Type B pancreatic cell (in vitro differentiated cells): Measurements from ENCODE around the gene ROPN1. TPM values are rescaled to one million over a fixed set of nuclear protein-coding genes. Genes with fewer than 3 reads are reported as not detected.
A peak's percentile ranks its signal among the peaks of the same experiment; 100 is the strongest.
"Not testable (repeated sequence)": the region's sequence is repeated elsewhere in the genome, so short reads cannot be mapped to it uniquely, and the experiment has no call there.

Source experiments
- DNase-seq: peaks from one replicate; pipeline ENCODE4 v3.0.0; 2021; ENCODE audit warnings: mixed read lengths; ENCODE audit not compliant: unreplicated experiment; ENCODE audit errors: extremely low spot score
- H3K27ac Mint-ChIP-seq: 2 replicates; pipeline ENCODE4 v1.8.0; 2021; ENCODE audit warnings: mild to moderate bottlenecking, mixed read lengths
- H3K27me3 Mint-ChIP-seq: 2 replicates; pipeline ENCODE4 v1.8.0; 2021; ENCODE audit warnings: mixed read lengths
- H3K36me3 Mint-ChIP-seq: 2 replicates; pipeline ENCODE4 v1.8.0; 2021; ENCODE audit warnings: mixed read lengths
- H3K4me1 Mint-ChIP-seq: one replicate; pipeline ENCODE4 v1.8.0; 2021; ENCODE audit warnings: mixed read lengths; ENCODE audit not compliant: unreplicated experiment
- H3K4me3 Mint-ChIP-seq: 2 replicates; pipeline ENCODE4 v1.8.0; 2021; ENCODE audit warnings: mild to moderate bottlenecking, mixed read lengths
- H3K9me3 Mint-ChIP-seq: 2 replicates; pipeline ENCODE4 v1.8.0; 2021; ENCODE audit warnings: mixed read lengths
- total RNA-seq: library from RNA; stranded (reverse); gene quantifications from 2 replicates; pipeline ENCODE4 v1.2.1, GENCODE V29; 2021; ENCODE audit warnings: low replicate concordance
- TF ChIP-seq, protein P1 (sequence below): fragments of 200-600 bp; sonication (generic); conservative IDR thresholded peaks from 2 replicates; pipeline ENCODE4 v1.5.0; 2021; ENCODE audit warnings: antibody characterized with exemption, mild to moderate bottlenecking

The ROPN1 gene
- total RNA-seq, 1 donor from 2014 or later: not detected

DNA sequence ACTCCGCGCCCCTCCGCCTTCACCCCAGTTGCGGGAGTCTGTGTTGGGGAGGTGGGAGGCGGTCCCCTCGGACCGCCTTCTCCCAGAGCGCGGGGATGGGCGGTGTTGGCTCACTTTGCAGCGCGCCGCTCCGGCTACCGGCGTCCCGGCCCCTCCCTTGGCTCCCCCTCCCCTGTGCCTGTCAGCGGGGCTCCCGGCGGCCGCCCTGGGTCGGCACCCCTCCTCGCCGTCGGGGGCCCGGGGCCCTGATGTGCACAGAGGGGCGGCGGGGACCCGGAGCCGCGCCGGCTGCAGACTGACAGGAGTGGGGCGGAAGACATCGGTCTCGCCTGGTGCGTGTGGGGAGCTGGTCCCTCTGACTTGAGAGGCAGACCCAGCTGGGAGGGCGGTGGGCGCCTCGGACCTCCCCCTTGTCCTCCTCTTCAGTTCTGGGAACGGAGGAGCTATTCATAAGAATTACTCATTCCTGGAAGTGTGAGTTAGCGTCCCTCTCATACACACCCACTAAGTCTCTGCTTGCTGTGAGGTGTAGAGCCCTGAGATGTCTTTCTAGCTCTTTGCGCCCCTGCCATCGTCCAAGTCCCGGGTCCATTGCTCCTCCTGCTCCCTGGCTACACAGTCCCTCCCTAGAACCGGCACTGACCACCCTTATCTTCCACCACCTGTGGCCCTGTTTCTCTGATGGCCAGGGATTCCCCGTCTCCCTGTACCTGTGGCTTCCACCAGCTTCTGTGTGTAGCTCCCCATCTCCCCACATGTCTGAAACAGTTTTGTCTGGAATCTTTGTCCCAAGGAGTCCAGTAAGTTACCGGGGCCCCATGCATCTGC lies 42.3 kb upstream of the ROPN1 start:
- H3K36me3 Mint-ChIP-seq: peaks cover 4% of the 10 kb centered on the region
- H3K27ac Mint-ChIP-seq: peak overlapping the region; percentile 4
- DNase-seq: peak; percentile 73
- no peaks in the 10 kb centered on the region for H3K9me3 Mint-ChIP-seq
- H3K27me3 Mint-ChIP-seq: peaks cover 30% of the 10 kb centered on the region
- H3K4me1 Mint-ChIP-seq: peaks cover 23% of the 10 kb centered on the region
- H3K4me3 Mint-ChIP-seq: peak overlapping the region; percentile 92
- TF ChIP-seq, protein P1, sequence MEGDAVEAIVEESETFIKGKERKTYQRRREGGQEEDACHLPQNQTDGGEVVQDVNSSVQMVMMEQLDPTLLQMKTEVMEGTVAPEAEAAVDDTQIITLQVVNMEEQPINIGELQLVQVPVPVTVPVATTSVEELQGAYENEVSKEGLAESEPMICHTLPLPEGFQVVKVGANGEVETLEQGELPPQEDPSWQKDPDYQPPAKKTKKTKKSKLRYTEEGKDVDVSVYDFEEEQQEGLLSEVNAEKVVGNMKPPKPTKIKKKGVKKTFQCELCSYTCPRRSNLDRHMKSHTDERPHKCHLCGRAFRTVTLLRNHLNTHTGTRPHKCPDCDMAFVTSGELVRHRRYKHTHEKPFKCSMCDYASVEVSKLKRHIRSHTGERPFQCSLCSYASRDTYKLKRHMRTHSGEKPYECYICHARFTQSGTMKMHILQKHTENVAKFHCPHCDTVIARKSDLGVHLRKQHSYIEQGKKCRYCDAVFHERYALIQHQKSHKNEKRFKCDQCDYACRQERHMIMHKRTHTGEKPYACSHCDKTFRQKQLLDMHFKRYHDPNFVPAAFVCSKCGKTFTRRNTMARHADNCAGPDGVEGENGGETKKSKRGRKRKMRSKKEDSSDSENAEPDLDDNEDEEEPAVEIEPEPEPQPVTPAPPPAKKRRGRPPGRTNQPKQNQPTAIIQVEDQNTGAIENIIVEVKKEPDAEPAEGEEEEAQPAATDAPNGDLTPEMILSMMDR: no peak

DNA sequence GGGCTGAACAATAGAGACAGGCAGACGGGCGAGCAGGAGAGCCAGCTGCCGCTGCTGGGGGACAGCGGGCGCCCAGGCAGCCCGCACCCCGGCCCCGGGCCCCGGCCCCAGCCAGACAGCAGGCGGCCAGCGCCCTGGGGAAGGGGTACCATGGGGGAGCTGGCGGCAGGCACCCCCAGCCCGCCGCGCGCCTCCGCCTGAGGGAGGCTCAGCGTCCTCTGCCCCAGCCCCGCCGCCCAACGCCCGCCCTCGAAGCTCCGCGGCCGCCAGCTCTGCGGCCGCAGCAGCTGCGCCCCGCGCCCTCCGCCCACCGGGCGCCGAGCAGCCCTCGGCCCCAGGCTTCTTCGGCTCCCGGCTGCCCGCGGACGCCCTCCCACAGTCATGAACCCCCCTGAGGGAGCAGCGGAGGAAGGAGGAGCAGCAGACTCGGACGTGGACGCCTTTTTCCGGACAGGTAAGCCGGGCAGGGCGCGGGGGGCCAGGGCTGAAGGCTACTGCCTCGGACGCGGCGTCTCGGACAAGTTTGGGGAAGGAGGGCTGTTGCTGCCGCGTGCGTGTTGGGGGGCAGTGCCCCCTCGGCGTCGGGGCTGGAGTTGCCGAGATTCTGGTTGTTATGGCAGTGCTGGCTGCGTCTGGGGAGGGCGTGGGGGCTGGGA lies 41.6 kb upstream of the ROPN1 start, which contains the start of gene KALRN:
Gene KALRN, plus strand, starts transcription at position 10 of the 656 bp plus-strand sequence.
- peak within 1 kb of the TSS; percentile 87 for H3K27ac Mint-ChIP-seq
- TF ChIP-seq, protein P1: peak; percentile 3
- peaks cover 23% of the 10 kb centered on the region for H3K4me1 Mint-ChIP-seq
- peak within 1 kb of the TSS; percentile 93 for H3K4me3 Mint-ChIP-seq
- H3K9me3 Mint-ChIP-seq: no peaks in the 10 kb centered on the region
- H3K27me3 Mint-ChIP-seq: peaks cover 35% of the 10 kb centered on the region
- peak; percentile 73 for DNase-seq
- peaks cover 4% of the 10 kb centered on the region for H3K36me3 Mint-ChIP-seq

DNA sequence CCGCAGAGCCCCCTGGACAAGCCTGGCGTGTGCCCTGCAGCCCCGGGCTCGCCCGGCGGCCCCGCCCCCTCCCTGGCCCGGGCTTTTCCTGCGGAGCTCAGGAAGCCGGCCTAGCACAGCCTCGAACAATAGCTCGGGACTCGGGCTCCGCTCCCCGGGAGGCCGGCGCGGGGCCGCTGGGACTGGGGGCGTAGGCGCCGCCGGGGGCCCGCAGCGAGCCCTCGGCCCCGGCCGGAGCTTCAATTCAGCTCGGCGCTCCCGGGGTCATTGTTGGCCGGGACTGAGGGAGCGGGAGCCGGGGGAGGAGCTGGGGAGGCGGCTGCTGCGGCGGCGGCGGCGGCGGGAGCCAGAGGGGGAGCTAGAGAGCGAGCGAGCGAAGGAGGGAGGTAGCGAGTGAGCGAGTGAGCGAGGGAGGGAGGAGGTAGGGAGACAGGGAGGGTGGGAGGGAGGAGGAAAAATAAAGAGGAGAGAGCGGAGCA lies 41.0 kb upstream of the ROPN1 start:
- Mint-ChIP-seq H3K27me3 (peaks cover 36% of the 10 kb centered on the region), H3K27ac (peak overlapping the region; percentile 87), H3K9me3 (no peaks in the 10 kb centered on the region), H3K36me3 (peaks cover 4% of the 10 kb centered on the region), H3K4me1 (peaks cover 23% of the 10 kb centered on the region), H3K4me3 (peak overlapping the region; percentile 93)
- TF ChIP-seq, protein P1: peak; percentile 80
- DNase-seq: peak; percentile 93

DNA sequence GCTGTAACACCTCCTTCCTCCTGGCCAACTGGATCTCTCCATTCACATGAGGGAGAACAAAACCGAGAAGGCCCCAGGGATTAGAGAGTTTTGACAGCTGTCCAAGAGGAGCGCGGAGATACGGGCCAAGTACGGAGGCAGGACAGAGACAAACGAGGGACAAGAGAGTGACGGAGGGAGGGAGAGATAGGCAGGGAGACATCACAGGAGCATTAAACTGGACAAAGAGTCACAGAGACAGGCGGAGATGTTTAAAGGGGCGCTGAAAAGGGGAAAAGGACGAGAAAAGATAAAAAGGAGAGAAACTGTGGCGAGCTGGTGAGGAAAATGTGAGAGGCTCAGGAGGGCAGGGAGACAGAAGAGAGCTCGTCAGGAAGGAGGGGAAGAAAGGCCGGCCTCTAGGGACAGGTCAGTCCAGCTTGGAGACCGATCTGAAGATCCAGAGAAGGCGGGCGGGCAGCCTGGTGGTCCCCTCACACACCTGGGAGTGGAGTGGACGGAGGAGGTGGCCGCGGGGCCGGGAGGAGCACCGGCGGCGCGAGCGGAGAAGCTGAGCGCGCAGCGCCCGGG lies 40.5 kb upstream of the ROPN1 start:
- TF ChIP-seq, protein P1: no peak
- no peak for DNase-seq
- Mint-ChIP-seq H3K4me3 (peak overlapping the region; percentile 93), H3K9me3 (no peaks in the 10 kb centered on the region), H3K27ac (peak overlapping the region; percentile 87), H3K4me1 (peaks cover 23% of the 10 kb centered on the region), H3K36me3 (peaks cover 4% of the 10 kb centered on the region), H3K27me3 (peaks cover 39% of the 10 kb centered on the region)

DNA sequence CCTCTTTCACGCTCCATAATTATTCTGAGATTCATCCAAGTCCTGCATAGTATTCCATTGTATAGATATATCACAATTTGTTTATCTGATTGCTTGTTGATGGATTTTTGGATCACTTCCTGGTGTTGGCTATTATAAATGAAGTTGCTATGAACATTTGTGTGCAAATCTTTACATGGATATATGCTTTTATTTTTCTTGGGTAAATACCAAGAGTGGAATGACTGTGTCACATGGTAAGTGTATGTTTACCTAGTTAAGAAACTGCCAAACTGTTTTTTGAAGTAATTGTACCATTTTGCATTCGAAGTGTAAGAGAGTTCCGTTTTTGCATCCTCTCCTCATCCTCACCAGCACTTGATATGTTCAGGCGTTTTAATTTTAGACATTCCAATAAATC lies 34.6 kb upstream of the ROPN1 start:
- no peak overlapping the region for H3K27ac Mint-ChIP-seq
- no peaks in the 10 kb centered on the region for H3K36me3 Mint-ChIP-seq
- no peaks in the 10 kb centered on the region for H3K9me3 Mint-ChIP-seq
- TF ChIP-seq, protein P1: no peak
- no peak for DNase-seq
- H3K4me3 Mint-ChIP-seq: no peak overlapping the region
- peaks cover 21% of the 10 kb centered on the region for H3K27me3 Mint-ChIP-seq
- peaks cover 5% of the 10 kb centered on the region for H3K4me1 Mint-ChIP-seq

DNA sequence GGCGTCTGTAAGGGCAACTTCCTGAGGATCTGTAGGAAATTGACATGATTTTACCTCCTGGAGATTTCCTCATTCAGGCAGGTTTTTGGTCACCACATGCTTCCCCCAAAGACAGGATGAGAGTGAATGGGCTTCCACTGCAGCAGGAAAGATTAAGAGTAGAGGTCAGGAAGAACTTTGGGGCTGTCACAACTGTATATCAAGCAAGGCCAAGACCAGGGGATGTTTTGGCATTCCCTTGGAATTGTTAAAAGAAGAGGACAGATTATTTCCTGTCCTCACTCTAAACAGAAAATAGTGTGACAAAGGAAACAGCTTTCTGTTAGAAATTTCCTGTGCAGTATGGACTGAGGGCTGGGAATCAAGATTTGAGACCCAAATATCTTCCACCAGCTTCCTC lies 31.6 kb upstream of the ROPN1 start:
- H3K9me3 Mint-ChIP-seq, H3K27ac Mint-ChIP-seq, H3K4me1 Mint-ChIP-seq, DNase-seq, H3K4me3 Mint-ChIP-seq, H3K36me3 Mint-ChIP-seq: not testable (repeated sequence)
- H3K27me3 Mint-ChIP-seq: peaks cover 12% of the 10 kb centered on the region
